ENCODE results near the gene NLN. TPM values are rescaled to one million over a fixed set of nuclear protein-coding genes. Genes with fewer than 3 reads are reported as not detected.

NLN gene
- total and polyA plus RNA-seq, 9 of the 15 experiments (the other 6 are each of a cell fraction or from before 2014, with no cell fraction given), result 6.9 to 45.2 (median 28.8) TPM

- no peak for TF ChIP-seq ZBTB43 (CRISPR knock-in tag; IDR thresholded peaks at IDR 0.05)
- TF ChIP-seq ZC3H4 (CRISPR knock-in tag; IDR thresholded peaks at IDR 0.05; ENCODE audit: borderline replicate concordance), result no peak
- TF ChIP-seq HMBOX1 (IDR thresholded peaks at IDR 0.05), result no peak
- TF ChIP-seq ZMIZ1 (IDR thresholded peaks at IDR 0.05; ENCODE audit: low read depth in 2 of 2, low read length in 2 of 2), result no peak
- no peak for TF ChIP-seq ZBTB9 (CRISPR knock-in tag; IDR thresholded peaks at IDR 0.05)
- no peak for TF ChIP-seq NBN (IDR thresholded peaks at IDR 0.05; ENCODE audit: low read depth)
- TF ChIP-seq RBM34 (IDR thresholded peaks at IDR 0.05; ENCODE audit: borderline replicate concordance, insufficient read depth, low read length), result no peak
- TF ChIP-seq RNF219 (CRISPR knock-in tag; IDR thresholded peaks at IDR 0.05), result no peak
- TF ChIP-seq HDAC8 (tag; IDR thresholded peaks at IDR 0.05), result no peak
- TF ChIP-seq SNAPC5 (CRISPR knock-in tag; IDR thresholded peaks at IDR 0.05), result no peak
- no peak for TF ChIP-seq SMARCA4 (IDR thresholded peaks at IDR 0.05)
Measured at GRCh38 chr5:65769539-65769938, 47.5 kb downstream of the NLN start (continued).
